SH-SY5Y (cell line): ENCODE measurements around the gene FMO4.

Experiments
- GATA2 ChIP-seq: IDR thresholded peaks from 2 replicates; pipeline ENCODE4 v1.6.1; 2011; ENCODE audit warnings: mild to moderate bottlenecking, low read depth, low read length
- GATA3 ChIP-seq: IDR thresholded peaks from 2 replicates; pipeline ENCODE4 v1.6.1; 2011; ENCODE audit warnings: low read depth, mild to moderate bottlenecking, low read length, moderate library complexity

GRCh38 chr1:171290621-171291020, 23.4 kb upstream of the FMO4 start:
- TF ChIP-seq GATA3 (no peak), GATA2 (no peak)
